GM19240 (cell line): ENCODE results near the gene TEDC1.
A peak's percentile ranks its signal among the peaks of the same experiment; 100 is the strongest.

ENCODE experiments used
- DNase-seq: peaks from one replicate; pipeline ENCODE4 v3.0.0; 2011; ENCODE audit warnings: low spot score; ENCODE audit not compliant: insufficient read length

Gene TEDC1

DNA sequence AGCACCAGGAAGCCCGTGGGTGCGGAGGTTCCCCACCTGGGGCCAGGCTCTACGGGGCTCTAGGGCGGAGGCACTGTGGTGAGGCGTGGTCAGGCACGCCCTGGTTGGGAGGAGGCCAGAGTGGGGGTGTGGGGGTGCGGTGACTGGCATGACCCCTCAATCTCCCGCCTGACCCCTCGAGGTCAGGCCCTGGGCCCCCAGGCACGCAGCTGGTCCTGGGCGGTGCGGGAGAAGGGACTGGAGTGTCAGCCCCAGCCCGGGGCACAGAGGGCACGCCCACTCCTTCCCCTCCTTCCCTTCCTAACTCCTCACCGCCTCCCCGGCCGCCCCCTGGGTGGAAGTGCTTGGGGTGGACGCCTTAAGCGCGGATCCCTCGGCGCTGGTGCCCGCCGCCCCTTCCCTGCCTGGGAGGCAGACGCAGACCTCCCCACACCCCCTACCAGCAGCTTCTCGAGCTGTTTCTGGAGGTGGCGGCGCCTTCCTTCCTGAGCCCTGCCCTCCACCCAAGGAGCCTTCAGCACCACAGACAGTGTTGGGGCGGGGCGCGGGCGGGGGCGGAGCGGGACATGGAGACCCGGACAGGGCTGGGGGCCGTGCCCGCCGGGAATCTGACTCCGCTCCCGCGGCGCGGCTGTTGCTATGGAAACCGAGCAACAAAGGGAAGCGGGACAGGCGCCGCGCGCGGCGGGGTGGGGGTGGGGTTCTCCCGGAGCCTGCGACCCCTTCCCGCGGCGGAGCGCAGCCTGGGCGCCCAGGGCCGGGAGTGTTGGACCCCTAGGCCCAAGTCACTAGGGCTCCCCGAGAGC is 17.2 kb upstream of the TEDC1 start:
- DNase-seq: no peak

GRCh38 chr14:105474483-105475268 is 16.4 kb upstream of the TEDC1 start, which contains the start of gene CRIP2:
Gene CRIP2 (plus strand): TSS chr14:105474821. CDS start chr14:105474863, 42 bp downstream.
- no peak for DNase-seq

DNA sequence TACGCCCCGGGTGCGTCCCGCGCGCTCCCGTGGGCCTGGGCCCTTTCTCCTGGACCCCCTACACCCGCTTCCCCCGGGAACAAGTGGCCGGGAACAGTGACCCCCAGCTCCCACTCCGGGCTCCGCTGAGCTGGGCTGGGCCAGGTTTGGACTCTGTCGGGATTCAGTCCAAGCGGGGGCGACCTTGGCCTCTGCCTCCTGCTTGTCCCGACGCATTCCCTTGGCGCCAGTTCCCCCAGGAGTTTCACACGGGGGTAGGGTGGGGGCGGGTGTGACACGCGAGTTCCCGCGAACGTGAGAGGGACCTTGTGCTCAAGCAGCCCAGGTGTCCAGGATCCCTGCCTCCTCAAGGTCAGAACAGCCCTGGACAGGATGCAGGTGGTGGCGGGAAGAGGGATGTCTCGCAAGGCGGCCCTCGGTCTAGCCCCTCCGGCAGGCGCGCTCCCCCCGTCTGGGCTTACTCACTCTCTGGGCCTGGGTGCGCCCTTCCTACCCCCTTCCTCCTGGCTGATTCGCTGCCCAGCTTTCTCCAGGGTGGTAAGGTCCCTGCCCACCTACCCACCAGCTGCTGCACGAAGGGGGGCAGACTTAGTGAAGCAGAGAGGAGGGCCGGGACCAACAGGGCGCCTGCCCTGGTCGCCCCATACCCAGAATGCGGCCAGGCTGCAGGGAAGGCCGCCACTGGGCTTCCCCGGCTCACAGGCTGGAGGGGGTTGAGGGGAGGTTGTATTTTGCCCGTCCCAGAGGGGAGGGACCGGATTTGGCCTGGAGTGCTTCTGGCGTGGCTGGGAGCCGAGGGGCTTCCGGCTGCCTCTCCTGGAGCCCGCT is 15.6 kb upstream of the TEDC1 start:
- DNase-seq: no peak

GRCh38 chr14:105476097-105476830 is 14.8 kb upstream of the TEDC1 start:
- DNase-seq: no peak

GRCh38 chr14:105476831-105477659 is 14.0 kb upstream of the TEDC1 start:
- DNase-seq: no peak

GRCh38 chr14:105477660-105478397 is 13.2 kb upstream of the TEDC1 start:
- no peak for DNase-seq

DNA sequence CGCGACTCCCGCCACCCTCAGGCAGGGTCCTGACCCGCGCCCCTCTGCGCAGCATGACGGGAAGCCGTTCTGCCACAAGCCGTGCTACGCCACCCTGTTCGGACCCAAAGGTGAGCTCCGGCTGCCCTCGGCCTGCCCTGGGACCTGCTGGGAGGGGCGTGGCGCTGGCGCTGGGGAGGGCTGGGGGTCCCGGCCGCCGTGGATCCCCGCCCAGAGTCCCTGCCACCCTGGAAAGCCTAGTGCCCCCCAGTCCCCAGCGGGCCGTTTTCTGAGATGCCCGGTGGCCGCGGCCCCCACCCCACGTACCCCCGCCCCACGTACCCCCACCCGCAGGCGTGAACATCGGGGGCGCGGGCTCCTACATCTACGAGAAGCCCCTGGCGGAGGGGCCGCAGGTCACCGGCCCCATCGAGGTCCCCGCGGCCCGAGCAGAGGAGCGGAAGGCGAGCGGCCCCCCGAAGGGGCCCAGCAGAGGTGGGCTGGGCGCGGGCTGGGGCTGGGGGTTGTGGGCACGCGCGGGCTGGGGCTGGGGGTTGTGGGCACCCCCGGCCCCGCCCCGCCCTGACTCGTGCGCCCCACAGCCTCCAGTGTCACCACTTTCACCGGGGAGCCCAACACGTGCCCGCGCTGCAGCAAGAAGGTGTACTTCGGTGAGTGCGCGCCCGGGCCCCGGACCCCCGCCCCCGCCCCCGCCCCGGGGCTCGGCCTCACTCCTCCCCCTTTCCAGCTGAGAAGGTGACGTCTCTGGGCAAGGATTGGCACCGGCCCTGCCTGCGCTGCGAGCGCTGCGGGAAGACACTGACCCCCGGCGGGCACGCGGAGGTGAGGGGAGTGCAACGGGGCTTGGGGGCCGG is 12.4 kb upstream of the TEDC1 start:
- DNase-seq: no peak

DNA sequence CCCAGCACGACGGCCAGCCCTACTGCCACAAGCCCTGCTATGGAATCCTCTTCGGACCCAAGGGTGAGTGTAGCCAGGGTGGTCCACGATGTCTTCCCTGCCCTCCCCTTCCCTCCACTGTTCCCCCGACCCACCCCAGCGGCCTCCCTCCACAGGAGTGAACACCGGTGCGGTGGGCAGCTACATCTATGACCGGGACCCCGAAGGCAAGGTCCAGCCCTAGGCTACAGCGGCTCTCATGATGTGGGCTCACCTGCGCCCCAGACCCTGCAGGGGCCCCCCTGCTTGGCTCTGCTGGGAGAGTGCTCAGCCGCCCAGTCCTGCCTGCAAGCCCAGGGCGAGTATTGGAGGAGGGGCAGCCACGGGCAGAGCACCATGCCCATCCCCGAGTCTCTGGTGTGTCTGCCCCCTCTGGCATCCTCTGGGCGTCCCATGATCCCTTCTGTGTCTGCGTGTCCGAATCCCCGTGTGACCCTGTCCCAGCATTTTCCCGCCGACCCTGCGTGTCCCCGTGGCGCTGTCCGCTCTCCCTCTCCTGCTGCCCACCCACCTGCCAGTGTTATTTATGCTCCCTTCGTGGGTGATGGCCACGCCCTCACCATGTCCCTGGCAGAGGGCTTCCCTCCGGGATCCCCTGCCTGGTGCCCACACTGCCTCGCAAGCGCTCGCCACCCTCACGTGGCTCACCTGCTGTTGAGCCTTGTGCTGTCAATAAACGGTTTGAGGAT is 11.5 kb upstream of the TEDC1 start:
- DNase-seq: no peak

DNA sequence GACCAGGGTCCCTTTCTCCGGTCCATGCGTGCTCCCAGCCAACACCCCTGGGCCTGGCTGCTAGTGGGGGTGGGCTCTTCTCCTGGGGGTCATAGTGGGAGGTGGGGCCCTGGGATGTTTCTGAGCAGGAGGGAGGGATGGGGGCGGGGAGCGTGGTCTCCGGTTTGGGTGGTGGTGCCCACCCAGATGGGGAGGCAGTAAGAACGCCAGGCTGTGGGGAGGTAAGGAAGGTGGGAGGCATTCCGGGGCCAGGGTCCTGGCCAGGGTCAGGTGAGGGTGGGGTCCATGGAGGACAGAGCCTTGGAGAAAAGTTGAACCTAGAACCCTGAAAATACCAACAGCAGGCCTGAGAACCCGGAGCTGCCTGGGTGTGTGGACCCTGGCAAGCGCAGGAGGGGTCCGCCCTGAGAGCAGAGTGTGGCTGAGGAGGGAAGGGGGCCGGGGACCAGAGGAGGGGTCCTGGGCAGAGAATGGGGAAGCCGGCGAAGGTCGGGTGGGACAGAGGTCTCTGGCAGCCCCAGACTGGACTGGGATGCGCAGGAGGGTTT is 10.8 kb upstream of the TEDC1 start:
- DNase-seq: no peak

GRCh38 chr14:105480807-105481801 is 9.9 kb upstream of the TEDC1 start:
- DNase-seq: peak; percentile 99

- peak; percentile 98 for DNase-seq
Measured at GRCh38 chr14:105481886-105482457, 9.1 kb upstream of the TEDC1 start.

- no peak for DNase-seq
Measured at GRCh38 chr14:105482486-105483110, 8.4 kb upstream of the TEDC1 start.

DNA sequence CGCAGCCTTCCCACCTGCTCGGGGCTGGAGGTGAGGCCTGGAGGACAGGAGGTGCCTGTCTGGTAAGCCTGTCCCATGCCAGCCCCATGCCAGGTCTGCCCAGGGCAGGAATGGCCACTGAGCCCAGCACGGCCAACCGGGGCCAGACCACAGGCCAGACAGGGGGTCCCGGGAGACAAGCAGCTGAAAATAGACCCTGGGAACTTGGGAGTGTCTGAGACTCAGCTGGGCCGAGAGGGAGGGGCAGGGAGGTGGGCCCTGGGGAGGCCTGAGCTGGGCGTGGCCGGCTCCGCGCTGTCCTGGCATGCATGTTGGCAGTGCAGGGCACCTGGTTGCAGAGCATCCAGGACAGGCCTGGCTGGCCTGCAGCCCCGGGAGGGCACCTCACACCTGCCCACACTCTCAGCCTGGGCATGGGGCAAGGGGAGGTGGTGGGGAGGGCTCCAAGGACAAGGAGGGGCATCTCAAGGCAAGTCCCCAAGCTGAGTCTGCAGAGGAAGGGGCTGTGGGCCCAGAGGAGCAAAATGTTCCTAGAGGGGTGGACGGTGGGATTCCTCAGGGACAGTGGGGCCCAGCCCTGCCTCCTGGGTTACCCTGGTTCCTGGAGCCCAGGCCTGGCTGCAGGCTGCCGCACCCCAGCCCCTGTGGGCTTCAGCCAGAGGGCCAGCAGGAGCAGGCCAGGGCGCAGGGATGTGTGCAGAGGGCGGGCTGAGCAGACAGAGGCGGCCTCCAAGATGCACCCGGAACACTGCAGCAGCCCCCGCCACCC is 7.6 kb upstream of the TEDC1 start:
- no peak for DNase-seq

DNA sequence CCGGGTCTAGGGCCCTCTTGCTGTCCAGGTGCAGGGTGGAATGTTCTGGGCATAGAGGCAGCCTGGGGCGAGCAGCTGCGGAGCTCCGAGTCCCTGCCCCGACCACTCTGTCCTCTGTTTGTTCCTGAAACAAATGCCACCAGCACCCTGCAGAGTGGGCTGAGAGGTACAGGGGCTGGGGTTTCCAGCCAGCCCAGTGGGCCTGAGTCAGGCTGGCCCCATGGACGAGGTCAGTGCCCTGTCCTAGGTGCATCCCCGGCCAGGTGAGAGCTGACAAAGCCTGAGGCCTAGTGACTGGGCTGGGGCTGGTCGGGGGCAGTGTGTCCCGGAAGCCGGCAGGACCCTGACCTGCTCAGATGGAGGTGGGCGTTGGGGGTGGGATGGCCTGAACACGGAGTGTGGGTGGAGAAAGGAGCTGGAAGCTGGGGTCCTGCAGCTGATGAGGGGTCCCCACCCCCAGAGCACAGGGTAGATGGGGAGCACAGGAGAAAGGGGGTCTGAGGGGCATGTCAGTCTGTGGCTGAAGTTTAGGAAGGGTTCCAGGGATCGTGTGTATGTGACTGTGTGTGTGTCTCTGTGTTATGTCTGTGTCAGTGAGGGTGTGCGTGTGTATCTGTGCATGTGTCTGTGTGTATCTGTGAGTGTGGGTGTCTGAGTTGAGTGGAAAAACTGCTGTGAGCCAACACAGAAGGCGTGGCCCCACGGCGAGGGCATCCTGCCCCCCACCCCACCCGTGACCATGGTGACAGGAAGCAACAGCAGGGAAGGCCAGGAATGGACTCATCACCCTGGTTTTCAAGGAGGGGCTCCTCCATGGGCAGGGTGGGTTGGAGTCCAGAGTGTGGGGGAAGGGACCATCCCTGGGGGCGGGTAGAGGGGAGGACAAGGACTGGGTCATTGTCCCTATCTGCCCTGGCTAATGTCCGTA is 6.7 kb upstream of the TEDC1 start:
- no peak for DNase-seq
